Smooth muscle cell (in vitro differentiated cells): ENCODE results near the gene TUB. TPM values are rescaled to one million over a fixed set of nuclear protein-coding genes. Genes with fewer than 3 reads are reported as not detected.
A peak's percentile ranks its signal among the peaks of the same experiment; 100 is the strongest.

ENCODE experiments used
- DNase-seq: peaks from one replicate; lab custom pipeline; 2025; ENCODE audit not compliant: unreplicated experiment; lab: John Stamatoyannopoulos, UW
- H2AFZ ChIP-seq: fragments of 200-600 bp; sonication (generic); 2 replicates; pipeline ENCODE4 v1.6.0; 2016; ENCODE audit warnings: antibody characterized with exemption, low read depth, mild to moderate bottlenecking
- H3F3A ChIP-seq: fragments of 200-600 bp; sonication (generic); 2 replicates; pipeline ENCODE4 v1.6.0; 2017; ENCODE audit warnings: antibody characterized with exemption, low read depth
- H3K27ac ChIP-seq: fragments of 200-600 bp; sonication (generic); 2 replicates; pipeline ENCODE4 v1.5.1; 2016; ENCODE audit warnings: low read depth, mild to moderate bottlenecking
- H3K27me3 ChIP-seq: fragments of 200-600 bp; sonication (generic); 2 replicates; pipeline ENCODE4 v1.6.1; 2016; ENCODE audit warnings: low read depth, mild to moderate bottlenecking
- H3K36me3 ChIP-seq: fragments of 200-600 bp; sonication (generic); 2 replicates; pipeline ENCODE4 v1.5.1; 2016; ENCODE audit warnings: low read depth
- H3K4me1 ChIP-seq: fragments of 200-600 bp; sonication (generic); 2 replicates; pipeline ENCODE4 v1.5.1; 2016; ENCODE audit warnings: low read depth
- H3K4me2 ChIP-seq: fragments of 200-600 bp; sonication (generic); 2 replicates; pipeline ENCODE4 v1.6.0; 2016; ENCODE audit warnings: mild to moderate bottlenecking
- H3K4me3 ChIP-seq: fragments of 200-600 bp; sonication (generic); 2 replicates; pipeline ENCODE4 v1.5.1; 2016; ENCODE audit warnings: mild to moderate bottlenecking
- H3K79me2 ChIP-seq: fragments of 200-600 bp; sonication (generic); 2 replicates; pipeline ENCODE4 v1.6.0; 2016; ENCODE audit warnings: low read depth, mild to moderate bottlenecking
- H3K9ac ChIP-seq: fragments of 200-600 bp; sonication (generic); 2 replicates; pipeline ENCODE4 v1.6.0; 2016; ENCODE audit warnings: low read depth
- H3K9me3 ChIP-seq: fragments of 200-600 bp; sonication (generic); replicated peaks from 2 replicates; pipeline ENCODE4 v1.5.1; 2016; ENCODE audit warnings: low read depth
- H4K20me1 ChIP-seq: fragments of 200-600 bp; sonication (generic); 2 replicates; pipeline ENCODE4 v1.6.0; 2016; ENCODE audit warnings: low read depth
- CTCF ChIP-seq: fragments of 200-600 bp; sonication (generic); IDR thresholded peaks from 2 replicates; pipeline ENCODE4 v1.5.1; 2017; ENCODE audit warnings: borderline replicate concordance, mild to moderate bottlenecking, antibody characterized with exemption; ENCODE audit not compliant: insufficient read depth, poor library complexity, severe bottlenecking
- WGBS: methylation state at CpG from one replicate; pipeline ENCODE4 v1.1.7; 2016; ENCODE audit warnings: low lambda C conversion rate; 5-methylcytosine and 5-hydroxymethylcytosine counted together
- polyA plus RNA-seq: library from polyadenylated mRNA; unstranded; fragments of >200 nt; fragmentation: Nextera tagmentation; extraction: Ambion mirVana; gene quantifications from 2 replicates; pipeline ENCODE4 v1.2.1, GENCODE V29; 2016
- total RNA-seq: library from RNA; depleted of rRNA; stranded (reverse); fragments of >200 nt; gene quantifications from 2 replicates; pipeline ENCODE4 v1.2.3, GENCODE V29; 2014

The TUB gene
- total and polyA plus RNA-seq, 2 experiments from 2014 or later, result 6.0 to 9.5 TPM

DNA sequence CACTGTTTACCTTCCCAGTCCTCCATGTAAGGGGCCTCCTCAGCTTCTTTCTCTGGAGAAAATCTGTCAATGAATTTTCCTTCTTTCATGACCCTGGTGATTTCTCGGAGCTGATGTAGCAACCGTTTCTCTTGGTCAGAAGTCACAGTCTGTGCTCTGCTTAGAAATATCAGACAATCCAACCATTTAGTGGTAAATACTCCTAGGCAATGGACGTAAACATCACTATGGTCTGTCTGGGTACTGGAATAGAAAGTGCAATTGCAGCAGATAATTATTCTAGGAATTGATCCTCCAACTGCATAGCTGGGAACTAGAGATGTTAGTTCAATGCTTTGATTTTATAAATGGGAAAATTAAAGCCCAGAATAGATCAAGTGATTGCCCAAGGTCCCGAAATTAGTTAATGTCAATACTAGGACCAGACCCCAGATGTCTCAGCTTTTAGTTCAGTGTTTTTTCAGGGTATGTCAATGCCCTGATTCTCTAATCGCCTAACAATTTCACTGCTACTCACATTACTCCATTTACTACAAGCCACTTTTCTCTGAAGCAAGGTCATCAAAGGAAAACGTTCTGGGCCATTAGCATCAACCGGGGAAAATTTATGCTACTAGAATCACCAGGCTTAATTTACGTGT, 45.8 kb downstream of the TUB start:
- Histone ChIP-seq H3K36me3 (no peaks in the 10 kb centered on the region), H3K27me3 (no peaks in the 10 kb centered on the region), H3K79me2 (no peaks in the 10 kb centered on the region), H3K4me2 (no peak overlapping the region), H3K27ac (no peak overlapping the region), H3K9me3 (no peaks in the 10 kb centered on the region), H4K20me1 (no peaks in the 10 kb centered on the region), H3K4me1 (no peaks in the 10 kb centered on the region), H3K4me3 (no peak overlapping the region), H2AFZ (no peak overlapping the region), H3F3A (no peaks in the 10 kb centered on the region), H3K9ac (no peak overlapping the region)
- 69% methylated on average over 8 of the region's 8 CpGs for WGBS
- TF ChIP-seq CTCF, result no peak
- no peak for DNase-seq

- H2AFZ ChIP-seq, result no peak overlapping the region
- no peak overlapping the region for H3K27ac ChIP-seq
- no peaks in the 10 kb centered on the region for H3K79me2 ChIP-seq
- no peaks in the 10 kb centered on the region for H3K27me3 ChIP-seq
- no peak overlapping the region for H3K4me2 ChIP-seq
- no peaks in the 10 kb centered on the region for H3F3A ChIP-seq
- H3K36me3 ChIP-seq, result no peaks in the 10 kb centered on the region
- H3K4me3 ChIP-seq, result no peak overlapping the region
- no peak for TF ChIP-seq CTCF
- no peaks in the 10 kb centered on the region for H3K4me1 ChIP-seq
- H4K20me1 ChIP-seq, result no peaks in the 10 kb centered on the region
- no peaks in the 10 kb centered on the region for H3K9me3 ChIP-seq
- 60% methylated on average over 2 of the region's 2 CpGs for WGBS
- no peak overlapping the region for H3K9ac ChIP-seq
- DNase-seq, result no peak
These were observed 46.4 kb downstream of the TUB start for GRCh38 chr11:8127447-8127846.

DNA sequence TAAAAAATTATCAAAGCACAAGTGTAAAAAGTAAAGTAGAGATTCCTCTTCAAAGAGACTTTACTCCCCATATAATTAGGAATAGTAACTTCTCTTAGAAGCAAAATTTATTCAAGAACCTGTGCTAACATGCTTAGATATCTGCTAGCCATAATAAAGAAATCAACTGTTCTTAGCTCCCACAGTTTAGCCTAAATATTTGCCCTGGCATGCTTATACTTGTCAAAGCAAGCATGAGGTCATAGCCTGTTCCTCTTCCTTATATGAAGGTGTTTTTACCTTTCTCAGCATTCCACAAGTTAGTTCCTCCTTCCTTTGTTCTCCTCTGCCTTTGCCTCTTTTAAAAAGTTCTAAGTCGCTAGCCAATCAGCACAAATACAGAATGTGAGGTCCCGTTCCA, 57.5 kb downstream of the TUB start:
- WGBS, result 87% methylated on average over 2 of the region's 2 CpGs
- Histone ChIP-seq H2AFZ (no peak overlapping the region), H3K9ac (no peak overlapping the region), H3K79me2 (no peaks in the 10 kb centered on the region), H3K36me3 (no peaks in the 10 kb centered on the region), H3K27me3 (no peaks in the 10 kb centered on the region), H3K4me3 (no peak overlapping the region), H4K20me1 (no peaks in the 10 kb centered on the region), H3K27ac (peak overlapping the region; percentile 23), H3K4me2 (no peak overlapping the region), H3F3A (no peaks in the 10 kb centered on the region), H3K9me3 (no peaks in the 10 kb centered on the region), H3K4me1 (no peaks in the 10 kb centered on the region)
- no peak for TF ChIP-seq CTCF
- DNase-seq, result no peak

- no peaks in the 10 kb centered on the region for H3K4me1 ChIP-seq
- no peaks in the 10 kb centered on the region for H3K27me3 ChIP-seq
- H3K4me3 ChIP-seq, result no peak overlapping the region
- H3K36me3 ChIP-seq, result no peaks in the 10 kb centered on the region
- no peak overlapping the region for H2AFZ ChIP-seq
- no peak for TF ChIP-seq CTCF
- H3K9me3 ChIP-seq, result no peaks in the 10 kb centered on the region
- DNase-seq, result no peak
- no peaks in the 10 kb centered on the region for H3K79me2 ChIP-seq
- no peak overlapping the region for H3K27ac ChIP-seq
- 96% methylated on average over 6 of the region's 6 CpGs for WGBS
- H4K20me1 ChIP-seq, result no peaks in the 10 kb centered on the region
- H3K4me2 ChIP-seq, result no peak overlapping the region
- no peak overlapping the region for H3K9ac ChIP-seq
- no peaks in the 10 kb centered on the region for H3F3A ChIP-seq
These were observed 68.7 kb downstream of the TUB start for GRCh38 chr11:8149726-8150125.
